T-helper 1 cell treated with Interleukin-12 subunit alpha and Interleukin-12 subunit beta and Interleukin-4 antibody, amounts not matched to agents 30 μg/mL and 1 μg/mL, for 36 hours (primary cell): Measurements from ENCODE around the gene RASSF6.
"Not testable (repeated sequence)": the region's sequence is repeated elsewhere in the genome, so short reads cannot be mapped to it uniquely, and the experiment has no call there.

Experiments used
- H3K27ac Mint-ChIP-seq: one replicate; pipeline ENCODE4 v1.8.0; 2021; ENCODE audit warnings: mild to moderate bottlenecking, mixed read lengths
- H3K27me3 Mint-ChIP-seq: one replicate; pipeline ENCODE4 v1.8.0; 2021; ENCODE audit warnings: low read depth, mixed read lengths
- H3K36me3 Mint-ChIP-seq: one replicate; pipeline ENCODE4 v1.8.0; 2021; ENCODE audit warnings: low read depth, mixed read lengths
- H3K4me1 Mint-ChIP-seq: one replicate; pipeline ENCODE4 v1.8.0; 2021; ENCODE audit warnings: low read depth, mixed read lengths
- H3K4me3 Mint-ChIP-seq: one replicate; pipeline ENCODE4 v1.8.0; 2021; ENCODE audit warnings: mild to moderate bottlenecking, moderate library complexity, mixed read lengths
- H3K9me3 Mint-ChIP-seq: one replicate; pipeline ENCODE4 v1.8.0; 2021; ENCODE audit warnings: mixed read lengths

The RASSF6 gene

GRCh38 chr4:73620115-73620792, at the start of gene RASSF6:
Gene RASSF6, minus strand, starts transcription at chr4:73620436. Its CDS starts 8,641 bp downstream, at chr4:73611795.
- Mint-ChIP-seq H3K4me3 (peak within 1 kb of the TSS; percentile 4), H3K4me1 (peaks cover 6% of the 10 kb centered on the region), H3K27ac (no peak within 1 kb of the TSS)

GRCh38 chr4:73669410-73670183, 49.4 kb upstream of the RASSF6 start:
- Mint-ChIP-seq H3K9me3 (no peaks in the 10 kb centered on the region), H3K27me3 (no peaks in the 10 kb centered on the region), H3K36me3 (no peaks in the 10 kb centered on the region), H3K27ac (no peak overlapping the region), H3K4me3 (no peak overlapping the region), H3K4me1 (no peaks in the 10 kb centered on the region)

More at GRCh38 chr4:73620115-73620792, at the start of gene RASSF6:
- H3K36me3 Mint-ChIP-seq = no peaks in the 10 kb centered on the region
- H3K27me3 Mint-ChIP-seq = peaks cover 19% of the 10 kb centered on the region
- no peaks in the 10 kb centered on the region for H3K9me3 Mint-ChIP-seq

GRCh38 chr4:73668782-73669201, 48.6 kb upstream of the RASSF6 start:
- H3K36me3 Mint-ChIP-seq = no peaks in the 10 kb centered on the region
- H3K27ac Mint-ChIP-seq = no peak overlapping the region
- no peaks in the 10 kb centered on the region for H3K9me3 Mint-ChIP-seq
- H3K4me3 Mint-ChIP-seq = no peak overlapping the region
- H3K27me3 Mint-ChIP-seq = no peaks in the 10 kb centered on the region
- H3K4me1 Mint-ChIP-seq = no peaks in the 10 kb centered on the region

- H3K9me3 Mint-ChIP-seq, H3K36me3 Mint-ChIP-seq, H3K4me3 Mint-ChIP-seq, H3K4me1 Mint-ChIP-seq, H3K27me3 Mint-ChIP-seq, H3K27ac Mint-ChIP-seq: not testable (repeated sequence)
These were observed 45.7 kb upstream of the RASSF6 start for GRCh38 chr4:73665924-73666323.

- Mint-ChIP-seq H3K27me3 (no peaks in the 10 kb centered on the region), H3K4me1 (peaks cover 3% of the 10 kb centered on the region), H3K4me3 (no peak overlapping the region), H3K36me3 (no peaks in the 10 kb centered on the region), H3K27ac (no peak overlapping the region), H3K9me3 (no peaks in the 10 kb centered on the region)
These were observed 44.2 kb upstream of the RASSF6 start for GRCh38 chr4:73664470-73664869.

- no peak overlapping the region for H3K4me3 Mint-ChIP-seq
- H3K27ac Mint-ChIP-seq = no peak overlapping the region
- H3K36me3 Mint-ChIP-seq = no peaks in the 10 kb centered on the region
- H3K9me3 Mint-ChIP-seq = no peaks in the 10 kb centered on the region
- H3K4me1 Mint-ChIP-seq = peaks cover 3% of the 10 kb centered on the region
- no peaks in the 10 kb centered on the region for H3K27me3 Mint-ChIP-seq
These were observed 43.3 kb upstream of the RASSF6 start for GRCh38 chr4:73663576-73663975.

GRCh38 chr4:73662709-73663546, 42.7 kb upstream of the RASSF6 start:
- peaks cover 3% of the 10 kb centered on the region for H3K4me1 Mint-ChIP-seq
- H3K27me3 Mint-ChIP-seq = no peaks in the 10 kb centered on the region
- H3K9me3 Mint-ChIP-seq = no peaks in the 10 kb centered on the region
- H3K4me3 Mint-ChIP-seq = no peak overlapping the region
- H3K36me3 Mint-ChIP-seq = no peaks in the 10 kb centered on the region
- H3K27ac Mint-ChIP-seq = no peak overlapping the region

GRCh38 chr4:73661646-73662119, 41.4 kb upstream of the RASSF6 start:
- no peak overlapping the region for H3K27ac Mint-ChIP-seq

GRCh38 chr4:73660808-73661207, 40.6 kb upstream of the RASSF6 start:
- no peaks in the 10 kb centered on the region for H3K27me3 Mint-ChIP-seq
- H3K27ac Mint-ChIP-seq = no peak overlapping the region
- H3K4me1 Mint-ChIP-seq = peaks cover 3% of the 10 kb centered on the region
- no peaks in the 10 kb centered on the region for H3K9me3 Mint-ChIP-seq
- no peak overlapping the region for H3K4me3 Mint-ChIP-seq
- H3K36me3 Mint-ChIP-seq = no peaks in the 10 kb centered on the region

More at GRCh38 chr4:73661646-73662119, 41.4 kb upstream of the RASSF6 start:
- H3K4me1 Mint-ChIP-seq = peaks cover 3% of the 10 kb centered on the region
- no peaks in the 10 kb centered on the region for H3K9me3 Mint-ChIP-seq
- no peak overlapping the region for H3K4me3 Mint-ChIP-seq
- H3K36me3 Mint-ChIP-seq = no peaks in the 10 kb centered on the region
- H3K27me3 Mint-ChIP-seq = no peaks in the 10 kb centered on the region

- H3K27me3 Mint-ChIP-seq = peaks cover 3% of the 10 kb centered on the region
- H3K4me1 Mint-ChIP-seq = no peaks in the 10 kb centered on the region
- no peaks in the 10 kb centered on the region for H3K36me3 Mint-ChIP-seq
- no peak overlapping the region for H3K4me3 Mint-ChIP-seq
- H3K27ac Mint-ChIP-seq = no peak overlapping the region
- no peaks in the 10 kb centered on the region for H3K9me3 Mint-ChIP-seq
These were observed 33.5 kb upstream of the RASSF6 start for GRCh38 chr4:73653695-73654106.

- no peaks in the 10 kb centered on the region for H3K9me3 Mint-ChIP-seq
- H3K4me3 Mint-ChIP-seq = no peak overlapping the region
- no peaks in the 10 kb centered on the region for H3K4me1 Mint-ChIP-seq
- no peaks in the 10 kb centered on the region for H3K36me3 Mint-ChIP-seq
- H3K27me3 Mint-ChIP-seq = peaks cover 3% of the 10 kb centered on the region
- no peak overlapping the region for H3K27ac Mint-ChIP-seq
These were observed 30.0 kb upstream of the RASSF6 start for GRCh38 chr4:73650250-73650649.

- Mint-ChIP-seq H3K27ac (no peak overlapping the region), H3K4me3 (no peak overlapping the region), H3K9me3 (no peaks in the 10 kb centered on the region), H3K27me3 (peaks cover 3% of the 10 kb centered on the region), H3K4me1 (no peaks in the 10 kb centered on the region), H3K36me3 (no peaks in the 10 kb centered on the region)
These were observed 28.2 kb upstream of the RASSF6 start for GRCh38 chr4:73648478-73648877.

GRCh38 chr4:73646117-73646516, 25.9 kb upstream of the RASSF6 start:
- H3K9me3 Mint-ChIP-seq = no peaks in the 10 kb centered on the region
- H3K4me1 Mint-ChIP-seq = no peaks in the 10 kb centered on the region
- peaks cover 6% of the 10 kb centered on the region for H3K27me3 Mint-ChIP-seq
- no peaks in the 10 kb centered on the region for H3K36me3 Mint-ChIP-seq
- H3K4me3 Mint-ChIP-seq = no peak overlapping the region
- no peak overlapping the region for H3K27ac Mint-ChIP-seq

- Mint-ChIP-seq H3K4me1 (no peaks in the 10 kb centered on the region), H3K4me3 (no peak overlapping the region), H3K27ac (no peak overlapping the region), H3K27me3 (peaks cover 8% of the 10 kb centered on the region), H3K9me3 (no peaks in the 10 kb centered on the region), H3K36me3 (no peaks in the 10 kb centered on the region)
These were observed 11.5 kb upstream of the RASSF6 start for GRCh38 chr4:73631565-73632226.
